Neural cell (in vitro differentiated cells): ENCODE data around the gene SLC22A23.

Experiments used
- EP300 ChIP-seq: fragments of 450-650 bp; conservative IDR thresholded peaks from 2 replicates; pipeline ENCODE4 v1.6.1; 2014; ENCODE audit warnings: antibody characterized with exemption, mild to moderate bottlenecking, moderate library complexity; ENCODE audit not compliant: poor library complexity, severe bottlenecking
- POLR2AphosphoS5 ChIP-seq: IDR thresholded peaks from 2 replicates; pipeline ENCODE4 v1.6.1; 2012
- RAD21 ChIP-seq: fragments of 450-650 bp; conservative IDR thresholded peaks from 2 replicates; pipeline ENCODE4 v1.6.1; 2014; ENCODE audit warnings: antibody characterized with exemption, mild to moderate bottlenecking, moderate library complexity
- TF ChIP-seq, protein P1 (sequence below): fragments of 450-650 bp; IDR thresholded peaks from 2 replicates; pipeline ENCODE4 v1.5.1; 2014; ENCODE audit warnings: antibody characterized with exemption, mild to moderate bottlenecking, moderate library complexity; ENCODE audit not compliant: poor library complexity, severe bottlenecking
- TF ChIP-seq, protein P2 (sequence below): IDR thresholded peaks from 2 replicates; pipeline ENCODE4 v1.6.1; 2012; ENCODE audit warnings: borderline replicate concordance

DNA sequence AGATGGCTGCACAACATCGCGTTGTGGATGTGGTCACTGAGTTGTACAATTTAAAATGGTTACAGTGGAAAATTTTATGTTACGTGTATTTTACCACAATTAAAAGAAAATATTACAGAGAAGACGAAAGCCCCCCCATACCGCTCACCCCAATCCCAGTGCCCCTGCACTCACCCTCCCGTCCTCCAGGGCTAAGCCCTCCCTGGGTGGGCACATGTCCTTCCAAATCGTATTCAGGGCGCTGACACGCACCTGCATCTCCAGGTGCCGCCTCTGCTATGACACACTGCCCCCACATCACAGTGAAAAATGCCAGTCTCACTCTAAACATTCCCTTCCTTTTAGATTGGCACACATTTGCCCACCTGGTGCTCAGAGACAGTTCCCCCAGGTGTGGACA, 148.7 kb downstream of the SLC22A23 start:
- TF ChIP-seq, protein P1, sequence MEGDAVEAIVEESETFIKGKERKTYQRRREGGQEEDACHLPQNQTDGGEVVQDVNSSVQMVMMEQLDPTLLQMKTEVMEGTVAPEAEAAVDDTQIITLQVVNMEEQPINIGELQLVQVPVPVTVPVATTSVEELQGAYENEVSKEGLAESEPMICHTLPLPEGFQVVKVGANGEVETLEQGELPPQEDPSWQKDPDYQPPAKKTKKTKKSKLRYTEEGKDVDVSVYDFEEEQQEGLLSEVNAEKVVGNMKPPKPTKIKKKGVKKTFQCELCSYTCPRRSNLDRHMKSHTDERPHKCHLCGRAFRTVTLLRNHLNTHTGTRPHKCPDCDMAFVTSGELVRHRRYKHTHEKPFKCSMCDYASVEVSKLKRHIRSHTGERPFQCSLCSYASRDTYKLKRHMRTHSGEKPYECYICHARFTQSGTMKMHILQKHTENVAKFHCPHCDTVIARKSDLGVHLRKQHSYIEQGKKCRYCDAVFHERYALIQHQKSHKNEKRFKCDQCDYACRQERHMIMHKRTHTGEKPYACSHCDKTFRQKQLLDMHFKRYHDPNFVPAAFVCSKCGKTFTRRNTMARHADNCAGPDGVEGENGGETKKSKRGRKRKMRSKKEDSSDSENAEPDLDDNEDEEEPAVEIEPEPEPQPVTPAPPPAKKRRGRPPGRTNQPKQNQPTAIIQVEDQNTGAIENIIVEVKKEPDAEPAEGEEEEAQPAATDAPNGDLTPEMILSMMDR = no peak
- TF ChIP-seq EP300 (no peak), RAD21 (no peak), POLR2AphosphoS5 (no peak)
- TF ChIP-seq, protein P2, sequence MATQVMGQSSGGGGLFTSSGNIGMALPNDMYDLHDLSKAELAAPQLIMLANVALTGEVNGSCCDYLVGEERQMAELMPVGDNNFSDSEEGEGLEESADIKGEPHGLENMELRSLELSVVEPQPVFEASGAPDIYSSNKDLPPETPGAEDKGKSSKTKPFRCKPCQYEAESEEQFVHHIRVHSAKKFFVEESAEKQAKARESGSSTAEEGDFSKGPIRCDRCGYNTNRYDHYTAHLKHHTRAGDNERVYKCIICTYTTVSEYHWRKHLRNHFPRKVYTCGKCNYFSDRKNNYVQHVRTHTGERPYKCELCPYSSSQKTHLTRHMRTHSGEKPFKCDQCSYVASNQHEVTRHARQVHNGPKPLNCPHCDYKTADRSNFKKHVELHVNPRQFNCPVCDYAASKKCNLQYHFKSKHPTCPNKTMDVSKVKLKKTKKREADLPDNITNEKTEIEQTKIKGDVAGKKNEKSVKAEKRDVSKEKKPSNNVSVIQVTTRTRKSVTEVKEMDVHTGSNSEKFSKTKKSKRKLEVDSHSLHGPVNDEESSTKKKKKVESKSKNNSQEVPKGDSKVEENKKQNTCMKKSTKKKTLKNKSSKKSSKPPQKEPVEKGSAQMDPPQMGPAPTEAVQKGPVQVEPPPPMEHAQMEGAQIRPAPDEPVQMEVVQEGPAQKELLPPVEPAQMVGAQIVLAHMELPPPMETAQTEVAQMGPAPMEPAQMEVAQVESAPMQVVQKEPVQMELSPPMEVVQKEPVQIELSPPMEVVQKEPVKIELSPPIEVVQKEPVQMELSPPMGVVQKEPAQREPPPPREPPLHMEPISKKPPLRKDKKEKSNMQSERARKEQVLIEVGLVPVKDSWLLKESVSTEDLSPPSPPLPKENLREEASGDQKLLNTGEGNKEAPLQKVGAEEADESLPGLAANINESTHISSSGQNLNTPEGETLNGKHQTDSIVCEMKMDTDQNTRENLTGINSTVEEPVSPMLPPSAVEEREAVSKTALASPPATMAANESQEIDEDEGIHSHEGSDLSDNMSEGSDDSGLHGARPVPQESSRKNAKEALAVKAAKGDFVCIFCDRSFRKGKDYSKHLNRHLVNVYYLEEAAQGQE = no peak
